ENCODE results near the gene PLEKHA6.

Gene PLEKHA6

DNA sequence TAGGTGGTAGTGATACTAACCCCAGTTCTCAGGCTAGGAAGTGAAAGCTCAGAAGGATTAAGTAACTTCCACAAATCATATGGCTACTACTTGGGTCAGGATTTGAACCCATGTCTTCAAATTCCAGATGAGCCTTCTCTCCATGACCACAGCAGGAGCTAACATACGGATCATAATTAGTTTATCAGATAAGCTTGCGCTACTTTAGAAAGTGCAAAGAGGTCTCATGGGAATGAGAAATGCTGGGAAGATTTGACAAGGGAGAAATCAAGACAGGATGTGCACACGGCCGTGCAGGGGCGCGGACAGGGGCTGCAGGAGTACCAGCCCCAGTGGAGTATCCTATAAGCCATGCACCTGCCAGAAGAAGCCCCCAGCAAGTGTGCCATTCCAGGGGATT is 5.2 kb downstream of the PLEKHA6 start:
- no peak for DNase-seq (ENCODE audit: low read depth in 3 of 3)

DNA sequence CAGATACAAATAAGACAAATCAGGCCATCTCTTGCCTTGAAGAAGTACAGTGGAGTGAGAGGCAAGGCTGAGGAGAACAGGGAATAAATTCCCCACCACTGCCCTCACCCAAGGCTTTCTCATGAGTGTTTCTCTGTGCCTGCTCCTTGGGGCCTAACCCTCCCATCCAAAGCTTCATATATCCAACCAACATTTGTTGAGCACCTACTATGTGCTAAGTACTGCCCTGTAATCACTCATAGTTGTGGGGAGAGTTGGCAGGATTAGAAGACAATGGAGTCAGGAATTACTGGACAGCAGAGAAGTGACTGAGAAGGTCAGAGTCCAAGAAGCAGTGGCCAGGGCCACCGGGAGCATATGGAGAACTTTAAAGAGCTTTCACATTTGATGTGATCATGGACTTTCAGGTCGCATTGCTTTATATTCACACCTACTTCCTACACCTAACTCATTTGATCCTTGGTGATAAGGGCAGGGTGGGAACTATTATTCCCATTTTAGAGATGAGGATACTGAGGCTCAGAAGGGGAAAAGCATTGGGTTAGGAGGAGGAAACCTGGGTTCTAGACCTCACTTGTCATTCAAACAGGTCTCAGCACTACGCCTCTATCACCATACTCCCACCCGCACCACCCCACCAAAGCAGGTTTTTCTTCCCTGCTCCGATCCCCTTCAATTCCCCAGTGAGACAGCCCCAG is 6.4 kb downstream of the PLEKHA6 start:
- no peak for DNase-seq (ENCODE audit: low read depth in 3 of 3)

DNA sequence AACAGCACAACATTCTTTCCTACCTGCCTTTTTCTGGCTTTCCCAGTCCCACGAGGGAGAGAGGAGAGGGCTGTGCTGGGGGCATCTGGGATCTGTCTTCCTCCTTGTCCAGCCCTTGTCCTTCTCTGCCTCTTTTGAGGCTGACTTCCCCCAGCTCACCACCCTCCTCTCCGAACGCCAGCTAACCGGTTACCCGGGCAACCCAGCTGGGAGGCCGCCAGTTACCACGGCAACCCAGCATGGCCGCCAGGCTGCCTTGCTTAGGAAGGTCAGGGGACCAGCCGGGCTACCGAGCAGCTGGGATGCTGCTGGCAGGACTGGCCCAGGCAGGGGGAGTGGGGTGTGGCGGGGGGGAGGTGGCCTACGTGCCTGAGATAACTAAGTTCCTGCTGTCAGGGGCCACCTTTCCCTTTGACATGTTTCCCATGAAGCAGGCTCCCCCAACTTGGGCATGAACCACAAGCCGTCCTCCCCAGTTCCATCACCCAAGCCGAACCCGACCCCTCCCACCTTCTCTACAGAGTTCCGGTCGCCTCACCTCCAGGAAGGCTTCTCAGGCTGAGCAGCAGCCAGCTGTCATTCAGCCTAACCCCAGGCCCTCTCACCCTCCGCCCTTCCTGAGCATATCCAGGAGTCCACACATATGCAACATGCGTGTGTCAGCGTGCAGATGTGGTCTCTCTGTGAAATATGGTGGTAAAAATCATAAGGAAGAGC is 8.7 kb downstream of the PLEKHA6 start:
- no peak for DNase-seq (ENCODE audit: low read depth in 3 of 3)

DNA sequence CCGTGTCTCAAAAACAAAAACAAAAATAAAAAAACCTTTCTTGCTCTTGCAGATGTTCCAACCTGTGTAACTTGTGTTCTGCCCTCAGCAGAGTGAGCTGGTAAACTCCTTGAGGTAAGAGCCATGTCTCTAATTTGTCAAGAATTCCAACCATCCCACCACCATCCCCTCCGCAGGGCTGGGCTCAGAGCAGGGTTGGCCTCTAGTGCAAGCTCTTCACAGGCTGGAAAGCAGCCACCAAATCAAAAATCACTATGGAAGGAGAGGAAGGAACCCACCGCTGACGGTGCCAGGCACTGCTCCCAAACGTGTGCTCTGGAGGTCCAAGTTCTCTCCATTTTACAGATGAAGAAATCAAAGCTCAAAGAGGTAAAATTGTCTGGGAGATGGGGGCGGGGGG is 9.4 kb downstream of the PLEKHA6 start:
- DNase-seq (ENCODE audit: low read depth in 3 of 3): no peak

DNA sequence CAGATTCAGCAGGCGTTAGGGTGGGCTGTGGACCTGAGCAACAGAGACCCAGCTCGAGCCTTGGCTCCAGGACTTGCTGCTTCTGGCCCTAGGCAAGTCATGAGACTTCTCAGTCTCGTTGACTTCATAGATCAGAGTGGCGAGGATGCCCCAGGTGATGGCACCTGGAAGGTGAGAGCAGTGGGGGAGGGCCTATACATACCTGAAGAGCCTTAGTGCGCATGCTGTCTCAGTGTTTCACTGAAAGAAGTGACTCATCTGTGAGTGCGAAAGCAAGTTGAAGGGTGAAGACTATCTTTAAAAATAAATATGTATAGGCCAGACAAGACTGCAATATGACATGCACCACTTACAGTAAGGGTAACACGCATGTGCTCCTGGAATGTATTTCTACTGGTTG is 10.1 kb downstream of the PLEKHA6 start:
- no peak for DNase-seq (ENCODE audit: low read depth in 3 of 3)

DNA sequence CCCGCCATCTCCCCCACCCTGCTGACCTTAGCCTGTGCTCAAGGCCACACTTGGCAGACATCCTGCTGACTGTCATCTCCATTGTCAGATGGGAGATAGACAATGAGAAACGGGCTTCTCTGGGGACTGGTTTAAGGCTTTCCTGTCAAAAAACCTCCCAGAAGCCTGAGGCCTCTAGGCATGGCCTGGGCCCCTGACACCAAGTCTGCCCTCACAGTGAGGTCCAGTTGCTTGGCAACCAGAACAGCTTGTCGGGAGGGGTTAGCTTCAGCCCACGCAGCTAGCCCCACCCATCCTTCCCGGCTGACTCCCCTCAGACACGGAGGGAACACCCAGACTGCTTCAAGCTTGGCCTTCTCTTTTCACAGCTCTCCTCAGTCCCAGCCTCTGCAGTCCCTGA is 11.0 kb downstream of the PLEKHA6 start:
- no peak for DNase-seq (ENCODE audit: low read depth in 3 of 3)

DNA sequence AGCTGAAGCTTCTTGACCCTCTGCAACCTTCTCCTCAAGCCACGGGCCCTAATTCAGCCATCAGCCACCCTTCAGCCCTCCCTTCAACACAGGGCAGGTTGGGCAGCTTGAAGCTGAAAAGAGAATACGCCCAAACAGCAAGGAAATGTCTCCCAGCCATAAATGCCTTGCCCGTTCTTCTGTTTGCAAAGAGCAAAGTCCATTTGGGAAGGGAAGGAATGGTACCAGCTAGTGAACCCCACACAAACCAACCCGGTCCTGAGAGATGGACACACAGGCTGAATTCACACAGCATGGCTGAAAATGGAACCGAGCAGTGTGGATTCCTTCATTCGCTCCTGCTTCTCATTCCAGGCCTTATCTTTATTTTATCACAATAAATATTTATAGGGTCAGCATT is 11.5 kb downstream of the PLEKHA6 start:
- DNase-seq (ENCODE audit: low read depth in 3 of 3): no peak

DNA sequence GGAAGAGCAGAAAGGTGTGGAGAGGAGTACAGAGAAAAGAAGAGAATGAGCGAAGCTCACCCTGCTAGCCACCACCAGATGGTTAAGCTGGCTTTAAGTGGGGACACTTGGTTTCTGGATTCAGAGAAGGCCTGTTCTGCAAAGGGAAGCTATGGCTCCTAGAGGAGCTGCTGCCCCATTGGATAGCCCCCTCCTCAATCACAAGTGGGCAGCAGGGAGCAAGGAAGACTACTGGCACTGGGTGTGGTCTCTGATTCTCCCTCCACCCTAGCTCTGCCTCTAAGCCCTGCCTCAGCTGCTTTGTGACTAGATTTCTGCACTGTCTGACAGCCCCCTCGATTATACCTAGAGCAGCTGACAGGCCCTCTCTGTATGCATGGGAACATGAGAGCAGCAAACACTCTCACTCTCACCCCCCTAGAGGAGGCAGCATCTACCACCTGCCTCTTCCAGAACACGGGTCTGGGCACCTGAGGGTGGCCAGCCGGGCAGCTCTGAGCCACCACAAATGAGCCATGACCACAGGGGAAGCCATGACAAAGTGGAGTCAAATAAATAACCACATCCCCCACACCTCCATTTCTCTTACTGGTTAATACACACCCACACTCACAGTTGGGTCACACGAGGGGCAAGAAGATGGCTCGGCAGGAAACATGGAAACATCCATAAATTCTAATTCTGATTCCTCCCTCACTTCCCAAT is 13.6 kb downstream of the PLEKHA6 start:
- no peak for DNase-seq (ENCODE audit: low read depth in 3 of 3)

DNA sequence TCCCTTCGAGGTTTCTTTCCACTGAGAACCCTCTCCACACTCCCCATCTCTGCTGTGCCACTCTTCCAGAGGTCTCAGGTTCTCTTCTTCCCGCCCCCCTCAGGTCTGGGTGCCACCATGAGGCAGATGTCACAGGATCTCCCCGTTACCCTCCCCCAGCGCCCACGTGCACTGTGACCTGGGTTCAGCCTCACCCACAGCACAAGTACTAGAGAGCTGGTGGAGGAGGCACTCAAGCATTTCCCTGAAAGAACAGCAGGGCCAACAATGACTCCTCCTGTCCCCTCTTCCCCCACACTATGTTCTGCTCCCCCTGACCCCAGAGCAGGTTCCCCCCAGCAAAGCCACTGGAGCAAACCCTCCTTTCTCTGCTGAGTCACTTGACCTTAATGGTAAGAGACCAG is 14.3 kb downstream of the PLEKHA6 start:
- DNase-seq (ENCODE audit: low read depth in 3 of 3): no peak

DNA sequence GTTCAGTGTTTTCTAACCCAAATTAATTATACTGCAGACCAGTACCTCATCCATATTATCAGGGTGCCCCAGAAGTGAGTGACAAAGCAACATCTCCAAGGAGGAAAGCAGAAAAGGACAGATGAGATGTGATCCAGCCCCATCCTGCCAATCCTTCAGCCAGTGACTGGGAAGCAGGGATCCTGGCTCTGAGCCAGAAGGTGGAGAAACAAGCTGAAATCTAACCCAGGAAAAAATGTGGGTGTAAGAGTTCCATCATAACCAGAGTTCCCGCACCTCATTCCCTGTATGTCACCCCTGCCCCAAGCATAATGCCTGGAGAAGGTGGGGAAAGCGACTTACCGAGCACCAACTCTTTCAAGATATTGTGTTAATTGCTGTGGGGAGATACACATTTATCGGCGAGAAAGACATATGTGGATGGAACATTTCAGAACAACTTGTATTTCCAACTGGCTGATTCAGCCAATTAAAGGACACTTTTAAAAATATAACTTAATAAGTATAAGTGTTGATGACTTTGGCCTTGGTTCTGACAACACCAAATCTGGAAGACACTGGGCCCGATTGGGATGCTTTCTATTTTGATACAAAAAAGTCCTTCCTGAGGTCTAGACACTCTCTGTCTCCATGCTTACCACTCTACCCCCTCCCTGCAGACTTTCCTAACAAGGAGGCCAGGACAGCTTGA is 14.9 kb downstream of the PLEKHA6 start:
- no peak for DNase-seq (ENCODE audit: low read depth in 3 of 3)

DNA sequence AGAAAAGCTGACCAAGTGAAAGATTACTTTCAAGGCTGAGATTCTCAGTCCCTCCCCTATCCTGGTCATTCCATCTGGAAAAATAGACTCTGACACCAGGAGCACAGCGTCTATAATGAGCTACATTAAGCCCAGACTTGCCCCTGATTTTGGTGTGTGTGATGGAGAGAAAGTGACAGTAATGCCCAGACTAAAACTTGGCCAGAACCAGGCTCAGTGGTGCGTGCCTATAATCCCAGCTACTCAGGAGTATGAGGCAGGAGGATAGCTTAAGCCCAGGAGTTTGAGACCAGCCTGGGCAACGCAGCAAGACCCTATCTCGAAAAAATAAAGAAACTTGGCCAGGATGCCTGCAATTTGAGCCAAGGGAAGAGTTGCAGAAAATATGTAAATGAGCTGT is 15.9 kb downstream of the PLEKHA6 start:
- no peak for DNase-seq (ENCODE audit: low read depth in 3 of 3)

DNA sequence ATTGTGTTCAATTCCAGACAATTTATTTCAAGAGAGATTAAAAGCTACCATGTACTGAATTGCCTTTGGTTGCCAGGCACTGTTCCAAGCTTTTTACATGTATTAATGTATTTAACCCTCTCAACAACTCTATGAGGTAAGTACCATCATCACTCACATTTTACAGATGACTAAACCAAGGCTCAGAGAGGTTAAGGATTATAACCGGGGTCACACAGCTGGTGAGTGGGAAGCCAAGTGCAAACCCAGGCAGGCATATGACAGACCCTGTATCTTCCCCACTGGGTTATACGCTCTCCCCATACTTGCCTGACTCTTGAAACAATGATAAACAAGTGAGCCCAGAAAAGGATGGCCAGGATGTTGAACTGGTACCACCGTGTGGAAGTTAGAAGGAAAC is 16.5 kb downstream of the PLEKHA6 start:
- no peak for DNase-seq (ENCODE audit: low read depth in 3 of 3)

DNA sequence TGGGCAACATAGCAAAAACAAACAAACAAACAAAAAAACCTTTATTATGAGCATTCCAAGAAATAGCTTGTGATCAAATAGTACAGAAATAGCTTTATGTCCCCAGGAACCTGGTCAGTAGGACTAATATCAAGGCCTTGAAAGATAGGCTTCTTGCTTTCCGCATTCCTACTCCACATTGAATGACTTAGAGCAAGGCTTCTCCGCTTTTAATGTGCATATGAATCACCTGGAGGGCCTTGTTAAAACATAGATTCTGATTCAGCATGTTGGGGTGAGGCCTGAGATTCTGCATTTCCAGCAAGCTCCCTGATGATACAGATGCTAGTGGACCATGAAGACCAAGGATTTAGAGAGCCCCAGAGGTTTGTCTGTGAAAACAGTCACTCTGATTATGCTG is 17.4 kb downstream of the PLEKHA6 start:
- DNase-seq (ENCODE audit: low read depth in 3 of 3): no peak

DNA sequence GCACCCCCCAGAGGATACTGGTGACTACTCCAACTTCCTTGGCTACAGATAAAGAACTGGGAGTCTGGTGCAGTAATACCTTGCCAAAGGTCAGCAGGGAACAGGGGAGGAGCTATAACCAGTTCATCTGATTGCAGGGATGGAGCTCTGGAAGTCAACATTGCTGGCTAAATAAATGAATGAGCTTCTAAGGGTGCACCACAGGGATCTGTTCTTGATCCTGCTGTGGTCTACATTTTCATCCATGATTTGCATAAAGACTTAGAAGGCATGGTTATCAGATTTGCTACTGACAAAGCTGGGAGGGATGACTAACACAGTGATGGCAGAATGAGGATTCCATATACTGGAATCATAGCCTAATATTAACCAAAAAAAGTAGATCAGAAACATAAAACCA is 18.3 kb downstream of the PLEKHA6 start:
- DNase-seq (ENCODE audit: low read depth in 3 of 3): no peak

DNA sequence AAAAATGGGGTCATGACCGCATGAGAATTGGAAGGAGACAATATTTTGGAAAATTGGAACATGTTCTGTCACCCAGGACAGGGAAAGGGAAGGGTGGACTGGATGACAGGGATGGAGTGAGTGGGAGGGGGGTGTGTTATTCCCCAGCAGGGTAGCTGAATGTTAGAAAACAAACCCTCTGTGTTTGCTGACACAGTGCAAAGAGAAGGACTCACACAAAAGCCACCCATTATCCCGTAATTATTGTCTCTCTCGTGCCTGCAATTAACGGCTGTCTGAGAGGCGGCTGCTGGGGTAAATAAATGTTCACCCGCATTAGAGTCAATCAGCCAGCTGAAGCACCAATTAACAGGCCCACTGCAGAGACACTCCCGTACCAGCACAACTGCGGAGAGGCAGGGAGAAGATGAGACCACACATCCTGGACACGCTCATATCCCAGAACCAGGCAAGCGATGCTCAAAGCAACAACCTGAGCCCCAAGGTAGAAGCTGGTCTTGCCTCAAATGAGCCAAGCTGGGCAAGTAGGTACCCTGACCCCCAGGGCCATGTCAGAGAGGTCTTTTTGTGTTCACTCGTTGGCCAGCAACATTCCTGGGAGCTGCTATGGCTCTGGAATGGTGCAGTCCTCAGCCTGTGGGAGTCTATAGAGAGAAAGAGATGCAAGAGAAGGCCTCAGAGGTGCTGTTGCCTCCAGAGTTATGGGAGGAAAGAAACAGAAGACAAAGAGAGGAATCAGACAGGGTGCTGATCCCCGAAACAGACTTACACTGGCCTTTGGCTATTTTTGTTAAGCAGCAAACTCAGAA is 19.4 kb downstream of the PLEKHA6 start:
- no peak for DNase-seq (ENCODE audit: low read depth in 3 of 3)

DNA sequence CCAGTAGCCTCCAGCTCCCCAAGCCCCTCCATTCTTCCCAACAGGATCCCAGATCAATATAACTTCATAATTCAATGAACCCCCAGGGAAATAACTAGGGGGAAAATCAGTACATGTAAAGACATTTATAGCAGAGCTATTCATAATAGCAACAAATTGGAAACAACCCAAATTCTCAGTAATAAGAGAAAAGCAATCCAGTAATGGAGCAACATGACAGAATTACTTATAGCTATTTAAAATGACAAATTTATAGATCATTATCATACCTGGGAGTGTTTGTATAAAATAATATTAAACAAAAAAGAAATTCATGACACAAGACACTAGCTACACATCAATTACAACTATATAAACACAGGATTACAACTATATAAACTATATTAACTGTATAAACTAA is 20.2 kb downstream of the PLEKHA6 start:
- no peak for DNase-seq (ENCODE audit: low read depth in 3 of 3)

DNA sequence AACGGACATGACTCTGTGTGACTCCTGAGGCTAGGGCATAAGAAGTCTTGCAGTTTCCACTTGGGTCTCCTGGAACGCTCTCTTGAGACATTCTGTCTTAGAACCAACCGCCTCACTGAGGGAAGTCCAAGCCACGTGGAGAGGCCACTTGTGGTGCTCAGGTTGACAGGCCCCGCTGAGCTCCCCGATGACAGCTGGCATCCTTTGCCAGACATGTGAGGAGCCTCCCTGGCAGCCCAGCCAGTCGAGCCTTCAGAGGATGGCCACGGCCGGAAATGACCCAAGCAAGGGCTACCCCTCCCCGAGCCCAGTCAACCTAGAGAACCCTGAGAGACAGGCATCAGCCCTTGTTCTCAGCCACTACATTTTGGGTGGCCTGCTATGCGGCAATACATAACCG is 20.7 kb downstream of the PLEKHA6 start:
- no peak for DNase-seq (ENCODE audit: low read depth in 3 of 3)

DNA sequence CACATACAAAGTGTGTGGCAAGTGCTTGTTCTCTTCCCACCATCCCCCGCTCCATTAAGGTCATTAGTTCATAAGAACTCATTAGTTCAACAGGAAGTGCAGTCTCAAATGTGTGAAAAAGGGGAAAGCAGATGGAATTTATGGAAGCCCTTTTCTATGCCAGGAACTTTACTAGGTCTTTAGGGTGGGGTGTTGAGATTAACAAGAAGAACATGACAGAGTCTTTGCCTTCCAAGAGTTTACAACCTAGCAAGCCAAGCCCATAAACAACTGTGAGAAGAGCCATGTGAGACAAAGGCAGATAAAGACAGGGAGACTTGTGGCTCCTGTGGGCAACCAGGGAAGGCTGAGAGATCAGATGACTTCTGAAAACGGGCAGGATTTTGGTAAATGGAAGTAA is 21.4 kb downstream of the PLEKHA6 start:
- no peak for DNase-seq (ENCODE audit: low read depth in 3 of 3)

DNA sequence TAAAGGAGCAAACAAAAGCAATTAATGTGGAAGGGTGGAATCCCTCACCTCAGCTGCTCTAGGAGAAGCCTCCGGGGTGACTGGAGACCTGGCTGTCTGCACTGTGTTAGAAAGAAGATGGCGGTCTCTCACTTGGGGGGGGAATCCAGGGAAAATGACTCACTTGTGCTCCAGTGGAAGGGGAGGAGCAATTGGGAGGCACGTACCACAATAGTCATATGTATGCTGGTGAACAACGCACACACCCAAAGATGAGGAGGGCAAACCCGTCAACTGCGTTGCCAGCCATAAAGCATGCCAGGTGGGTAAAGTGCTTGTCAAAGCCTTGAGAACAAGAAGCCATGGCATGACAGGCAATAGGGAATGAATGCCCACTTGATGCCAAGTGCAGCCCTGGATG is 22.1 kb downstream of the PLEKHA6 start:
- no peak for DNase-seq (ENCODE audit: low read depth in 3 of 3)

DNA sequence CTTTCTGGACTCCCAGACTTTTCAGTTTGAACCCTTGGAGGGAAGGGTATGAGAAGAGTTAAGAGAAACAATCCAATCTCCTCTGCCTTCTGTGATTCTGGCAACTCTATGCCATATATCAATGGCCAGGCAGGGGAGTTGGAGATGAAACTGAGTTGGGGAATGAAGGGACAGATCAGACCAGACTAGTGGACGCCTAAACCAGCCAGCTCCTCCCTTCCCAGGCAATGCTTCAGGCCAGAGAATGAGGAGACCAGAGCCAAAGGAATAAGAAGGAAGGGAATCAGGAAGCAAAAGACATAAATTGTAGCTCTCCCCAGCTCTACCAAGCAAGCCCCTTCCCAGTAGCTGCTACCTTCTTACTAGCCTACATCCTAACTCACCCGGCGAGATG is 22.7 kb downstream of the PLEKHA6 start:
- DNase-seq (ENCODE audit: low read depth in 3 of 3): no peak

DNA sequence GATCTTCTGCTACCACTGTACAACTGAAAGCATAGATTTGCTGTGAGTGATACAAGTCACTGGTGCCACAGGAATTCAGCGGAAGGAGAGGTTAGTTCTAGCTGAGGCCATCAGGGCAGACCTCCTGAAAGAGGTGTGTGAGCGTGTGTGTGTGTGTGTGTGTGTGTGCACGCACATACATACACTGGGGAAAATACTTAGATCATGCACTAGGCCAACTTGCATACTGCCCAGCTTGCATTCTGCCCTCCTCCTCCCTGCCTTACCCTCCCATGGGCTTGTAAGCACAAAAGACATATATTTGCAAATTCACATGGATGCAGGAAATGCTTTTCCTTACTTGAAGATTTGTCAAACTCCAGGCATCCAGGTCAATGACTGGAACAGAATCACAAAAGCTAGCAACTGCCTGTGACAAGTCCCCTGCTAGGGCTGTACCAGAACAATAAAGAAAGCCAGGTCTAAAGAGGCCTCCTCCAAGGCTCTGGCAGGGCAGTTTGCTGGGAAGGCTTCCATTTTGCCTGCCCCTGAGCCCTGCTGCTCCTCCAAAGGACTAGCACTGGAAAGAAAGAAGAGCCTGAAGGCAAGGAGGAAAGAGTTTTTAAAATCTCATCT is 23.2 kb downstream of the PLEKHA6 start:
- DNase-seq (ENCODE audit: low read depth in 3 of 3): no peak

Data from stimulated activated CD4-positive, alpha-beta T cell treated with anti-CD3 and anti-CD28 coated beads, TNF-alpha, amount 100 ng/mL, for 4 hours (primary cell).